GM19238 (cell line): ENCODE measurements around the gene CLIC6.

Experiments
- DNase-seq: peaks from one replicate; pipeline ENCODE4 v3.0.0; 2011; ENCODE audit warnings: low spot score; ENCODE audit not compliant: insufficient read length

The CLIC6 gene

GRCh38 chr21:34766862-34767261 lies 98.1 kb downstream of the CLIC6 start:
- no peak for DNase-seq
